PFSK-1 (cell line): ENCODE data around the gene AAK1.

Source experiments
- POLR2AphosphoS5 ChIP-seq: IDR thresholded peaks from 2 replicates; pipeline ENCODE4 v1.6.1; 2012; ENCODE audit warnings: low read depth, mild to moderate bottlenecking, control low read depth, low read length, moderate library complexity
- REST ChIP-seq, 2 experiments: IDR thresholded peaks; 2 replicates each; pipeline versions ENCODE4 v1.6.1 to v1.8.0; 2011 to 2012; ENCODE audit warnings: low read depth in 2 of 2, low read length in 2 of 2, control low read depth in 1 of 2, inconsistent platforms in 1 of 2, mild to moderate bottlenecking in 1 of 2, moderate library complexity in 1 of 2; ENCODE audit not compliant: insufficient read depth in 1 of 2
- SIN3A ChIP-seq: IDR thresholded peaks from 2 replicates; pipeline ENCODE4 v1.6.1; 2012; ENCODE audit warnings: mild to moderate bottlenecking, low read length, moderate library complexity, borderline replicate concordance; ENCODE audit not compliant: insufficient read depth

GRCh38 chr2:69436596-69436937 lies 207.0 kb downstream of the AAK1 start:
- TF ChIP-seq POLR2AphosphoS5 = no peak
- TF ChIP-seq REST (IDR thresholded peaks at IDR 0.05; ENCODE audit: insufficient read depth in 1 of 2, low read depth in 2 of 2, low read length in 2 of 2) = no peak
- no peak for TF ChIP-seq SIN3A
